GM12864 (cell line): Measurements from ENCODE around the gene MACF1.
"Not testable (repeated sequence)": the region's sequence is repeated elsewhere in the genome, so short reads cannot be mapped to it uniquely, and the experiment has no call there.

Source experiments
- DNase-seq: peaks from one replicate; pipeline ENCODE4 v3.0.0-alpha.2; 2011; ENCODE audit warnings: low read depth
- H3K4me3 ChIP-seq: 2 replicates; pipeline ENCODE4 v1.5.1; 2011; ENCODE audit warnings: mild to moderate bottlenecking, low read depth, low read length, control low read depth
- TF ChIP-seq, protein P1 (sequence below): IDR thresholded peaks from 2 replicates; pipeline ENCODE4 v1.5.1; 2011; ENCODE audit warnings: low read depth, mild to moderate bottlenecking, moderate library complexity, low read length, control low read depth, inconsistent platforms; ENCODE audit errors: missing control alignments

Gene MACF1

GRCh38 chr1:39500862-39501389 lies 296.4 kb downstream of the MACF1 start:
- no peak for DNase-seq
- H3K4me3 ChIP-seq: no peak overlapping the region
- TF ChIP-seq, protein P1, sequence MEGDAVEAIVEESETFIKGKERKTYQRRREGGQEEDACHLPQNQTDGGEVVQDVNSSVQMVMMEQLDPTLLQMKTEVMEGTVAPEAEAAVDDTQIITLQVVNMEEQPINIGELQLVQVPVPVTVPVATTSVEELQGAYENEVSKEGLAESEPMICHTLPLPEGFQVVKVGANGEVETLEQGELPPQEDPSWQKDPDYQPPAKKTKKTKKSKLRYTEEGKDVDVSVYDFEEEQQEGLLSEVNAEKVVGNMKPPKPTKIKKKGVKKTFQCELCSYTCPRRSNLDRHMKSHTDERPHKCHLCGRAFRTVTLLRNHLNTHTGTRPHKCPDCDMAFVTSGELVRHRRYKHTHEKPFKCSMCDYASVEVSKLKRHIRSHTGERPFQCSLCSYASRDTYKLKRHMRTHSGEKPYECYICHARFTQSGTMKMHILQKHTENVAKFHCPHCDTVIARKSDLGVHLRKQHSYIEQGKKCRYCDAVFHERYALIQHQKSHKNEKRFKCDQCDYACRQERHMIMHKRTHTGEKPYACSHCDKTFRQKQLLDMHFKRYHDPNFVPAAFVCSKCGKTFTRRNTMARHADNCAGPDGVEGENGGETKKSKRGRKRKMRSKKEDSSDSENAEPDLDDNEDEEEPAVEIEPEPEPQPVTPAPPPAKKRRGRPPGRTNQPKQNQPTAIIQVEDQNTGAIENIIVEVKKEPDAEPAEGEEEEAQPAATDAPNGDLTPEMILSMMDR: no peak

DNA sequence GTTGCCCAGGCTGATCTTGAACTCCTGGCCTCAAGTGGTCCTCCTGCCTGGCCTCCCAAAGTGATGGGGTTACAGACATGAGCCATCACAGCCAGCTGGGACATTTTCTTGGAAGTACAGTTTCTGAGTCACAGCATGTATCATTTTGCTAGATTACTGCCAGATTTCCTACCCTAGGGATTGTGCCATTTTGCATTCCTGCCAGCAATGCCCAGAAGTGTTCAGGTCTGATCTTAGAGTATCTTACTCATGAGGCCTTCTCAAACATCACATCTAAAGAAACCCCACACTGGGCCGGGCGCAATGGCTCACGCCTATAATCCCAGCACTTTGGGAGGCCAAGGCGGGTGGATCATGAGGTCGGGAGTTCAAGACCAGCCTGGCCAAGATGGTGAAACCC lies 297.2 kb downstream of the MACF1 start:
- TF ChIP-seq, protein P1: no peak
- DNase-seq: no peak
- no peak overlapping the region for H3K4me3 ChIP-seq

DNA sequence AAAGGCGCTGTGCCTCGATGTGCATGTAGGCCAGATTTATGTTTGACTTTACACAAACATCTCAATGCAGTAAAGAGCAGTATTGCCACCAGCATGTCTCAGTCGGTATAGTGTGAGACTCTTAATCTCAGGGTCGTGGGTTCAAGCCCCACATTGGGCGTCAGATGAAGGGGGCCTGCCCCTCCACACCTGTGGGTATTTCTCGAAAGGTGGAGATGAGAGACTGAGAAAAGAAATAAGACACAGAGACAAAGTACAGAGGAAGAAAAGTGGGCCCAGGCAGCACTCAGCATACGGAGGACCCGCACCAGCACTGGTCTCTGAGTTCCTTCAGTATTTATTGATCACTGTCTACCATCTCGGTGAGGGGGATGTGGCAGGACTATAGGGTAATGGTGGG lies 299.9 kb downstream of the MACF1 start:
- not testable (repeated sequence) for H3K4me3 ChIP-seq

GRCh38 chr1:39505289-39505688 lies 300.8 kb downstream of the MACF1 start:
- TF ChIP-seq, protein P1: no peak
- DNase-seq: no peak
- H3K4me3 ChIP-seq: no peak overlapping the region

More for the DNA sequence above, 299.9 kb downstream of the MACF1 start:
- not testable (repeated sequence) for DNase-seq

DNA sequence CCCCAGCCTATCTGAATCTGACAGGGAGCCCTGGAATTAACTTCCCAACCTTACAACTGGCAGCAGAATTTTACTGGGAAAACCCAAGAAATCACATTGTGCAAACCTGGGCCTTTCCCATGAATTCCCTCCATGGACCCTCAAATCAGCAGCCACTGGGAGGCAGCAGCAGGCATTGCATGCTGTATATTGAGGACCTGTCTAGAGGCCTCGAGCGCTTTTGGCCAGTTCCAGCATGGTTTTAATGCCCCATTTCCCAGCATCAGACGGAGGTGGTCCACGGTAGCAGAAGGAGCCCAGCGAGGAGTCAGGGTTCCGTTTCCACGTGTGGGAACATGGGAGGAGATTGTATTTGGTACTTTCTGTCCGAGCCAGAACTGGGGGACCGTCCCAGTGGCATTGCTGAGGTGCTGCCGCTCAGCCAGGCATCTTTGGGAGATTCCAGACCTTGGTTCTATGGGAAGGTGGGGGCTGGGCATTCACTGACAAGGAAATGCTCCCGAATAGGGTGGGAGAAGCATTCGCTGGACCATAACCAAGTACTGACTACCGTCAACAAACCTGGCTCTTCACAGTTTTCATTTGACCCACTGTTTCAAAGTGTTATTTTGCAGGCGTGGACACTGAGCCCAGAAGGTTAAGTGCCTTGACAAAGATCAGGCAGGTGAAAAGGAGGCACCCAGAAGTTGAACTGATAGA lies 302.9 kb downstream of the MACF1 start:
- no peak for DNase-seq
- TF ChIP-seq, protein P1: peak; percentile 21
- H3K4me3 ChIP-seq: no peak overlapping the region

- no peak for DNase-seq
- H3K4me3 ChIP-seq: no peak overlapping the region
- TF ChIP-seq, protein P1: no peak
Measured at GRCh38 chr1:39508266-39508665, 303.8 kb downstream of the MACF1 start.

DNA sequence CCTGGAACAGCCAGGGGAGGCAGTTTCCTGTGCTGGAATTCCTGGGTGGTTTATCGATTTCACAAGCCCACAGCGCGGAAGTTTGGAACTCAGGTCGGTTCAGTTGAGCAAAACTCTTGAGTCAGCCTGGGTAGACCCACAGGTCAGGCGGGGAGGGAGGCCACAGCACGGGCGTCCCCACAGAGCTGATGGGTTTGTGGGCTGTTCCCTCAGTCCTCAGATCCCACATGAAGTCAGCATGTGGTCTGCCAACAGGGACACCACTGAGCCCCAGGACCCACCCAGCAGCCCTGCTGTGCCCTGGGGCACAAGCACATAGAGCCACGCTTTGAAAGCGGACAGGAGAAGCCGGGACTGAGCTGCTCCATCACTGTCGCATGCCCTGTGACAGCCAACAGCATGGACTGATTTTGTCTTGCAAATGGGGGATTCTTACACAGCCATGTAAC lies 304.4 kb downstream of the MACF1 start:
- no peak overlapping the region for H3K4me3 ChIP-seq
- no peak for DNase-seq
- TF ChIP-seq, protein P1: no peak
